PC-3 (cell line): ENCODE data around the gene ATIC.

Experiments used
- CTCF ChIP-seq: fragments of 300-600 bp; sonication (generic); conservative IDR thresholded peaks from 2 replicates; pipeline ENCODE4 v1.5.1; 2017; ENCODE audit warnings: antibody characterized with exemption, low read depth, mild to moderate bottlenecking, low read length
- EZH2 ChIP-seq: fragments of 300-600 bp; sonication (generic); IDR thresholded peaks from one replicate; pipeline ENCODE4 v1.6.1; 2017; ENCODE audit warnings: antibody characterized with exemption, mild to moderate bottlenecking, low read length; ENCODE audit not compliant: unreplicated experiment

DNA sequence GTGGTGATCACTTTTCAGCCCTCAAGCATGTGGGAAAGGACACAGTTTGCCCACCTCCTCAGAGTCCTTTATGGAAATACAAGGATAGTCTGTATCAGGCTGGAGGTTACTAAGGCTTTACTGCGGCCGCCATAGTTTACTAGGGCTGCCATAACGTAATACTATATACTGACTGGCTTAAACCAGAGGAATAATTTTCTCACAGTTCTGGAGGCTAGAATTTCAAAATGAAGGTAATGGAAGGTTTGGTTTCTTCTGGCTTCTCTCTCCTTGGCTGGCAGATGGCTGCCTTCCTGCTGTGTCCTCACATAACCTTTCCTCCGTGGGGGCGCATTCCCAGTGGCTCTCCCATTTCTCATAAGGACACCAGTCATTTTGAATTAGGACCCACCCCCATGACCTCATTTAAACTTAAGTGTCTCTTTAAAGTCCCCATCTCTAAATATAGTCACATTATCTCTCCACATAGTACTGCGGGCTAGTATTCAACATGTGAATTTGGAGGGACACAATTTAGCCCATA lies 12.5 kb upstream of the ATIC start:
- TF ChIP-seq CTCF (no peak), EZH2 (no peak)
